Measurements from ENCODE around the gene C3orf52. TPM values are rescaled to one million over a fixed set of nuclear protein-coding genes. Genes with fewer than 3 reads are reported as not detected.
A peak's percentile ranks its signal among the peaks of the same experiment; 100 is the strongest.

Gene C3orf52
- total and polyA plus RNA-seq, 10 of the 15 experiments (the other 5 are each of a cell fraction or from before 2014, with no cell fraction given): 0.15 to 1.9 (median 0.73) TPM

DNA sequence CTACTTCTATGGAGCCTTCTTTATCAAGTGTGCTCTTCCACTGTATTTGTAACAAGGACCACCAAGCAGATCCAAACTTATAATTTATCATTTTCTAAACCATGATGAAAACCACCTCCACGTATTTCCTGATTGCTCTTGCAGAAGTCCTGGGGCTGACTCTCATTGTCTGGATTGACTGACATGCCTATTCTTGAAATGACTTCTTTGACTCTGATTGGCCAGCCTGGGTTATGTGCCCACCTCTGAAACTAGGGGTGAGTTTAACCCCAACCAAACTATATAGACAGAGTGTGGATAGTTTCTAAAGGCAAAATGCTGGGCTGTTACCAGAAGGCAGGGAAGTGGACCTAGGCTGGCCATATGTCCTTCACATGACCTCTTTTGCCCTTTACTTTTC is 38.9 kb upstream of the C3orf52 start:
- H3K4me1 ChIP-seq (ENCODE audit: control insufficient read depth, insufficient read depth, low read length): no peaks in the 10 kb centered on the region
- no peak overlapping the region for H3K27ac ChIP-seq (ENCODE audit: control insufficient read depth, insufficient read depth)
- H3K9ac ChIP-seq (ENCODE audit: control insufficient read depth, insufficient read depth, low read length): no peak overlapping the region
- H3K27me3 ChIP-seq (replicated peaks in 1 of 2; ENCODE audit: control insufficient read depth in 2 of 2, insufficient read depth in 2 of 2, low read length in 1 of 2): peaks cover 0 to 6% of the 10 kb centered on the region in 2 experiments; a peak in 1 of 4 replicates
- H3K9me3 ChIP-seq (replicated peaks; ENCODE audit: control insufficient read depth, insufficient read depth, low read length): no peaks in the 10 kb centered on the region
- RAD21 ChIA-PET (ENCODE audit: unreplicated experiment): no interaction called here
- SMC1A ChIA-PET (ENCODE audit: uncharacterized antibody, unreplicated experiment): no interaction called here
- ATAC-seq (peak; percentile 39; the same call in 2 of the 3 replicates), DNase-seq (ENCODE audit: low read depth, low spot score) (no peak), FAIRE-seq (no peak)
- no peaks in the 10 kb centered on the region for H3K79me2 ChIP-seq (ENCODE audit: control insufficient read depth, insufficient read depth, low read length)
- no peak overlapping the region for H2AFZ ChIP-seq (ENCODE audit: control insufficient read depth, low read depth, low read length)
- POLR2A ChIA-PET: no interaction called here
- CTCF ChIA-PET: no interaction called here
- intact Hi-C loops (cut with micrococcal nuclease; ENCODE audit: unreplicated experiment) (loop anchor here (10.0 kb wide), 1 partner anchor 332 kb away; no protein-coding TSS in a partner anchor), in situ Hi-C loops (cut with MboI) (no loop called here)
- 4% methylated on average over 1 of the region's 1 CpG for WGBS (ENCODE audit: insufficient coverage, insufficient replicate concordance, low lambda C conversion rate, missing lambda C conversion rate)
- H3K4me2 ChIP-seq (ENCODE audit: control insufficient read depth, insufficient read depth): no peak overlapping the region
- no peak overlapping the region for H3K4me3 ChIP-seq
- no peaks in the 10 kb centered on the region for H3K36me3 ChIP-seq (ENCODE audit: control insufficient read depth in 2 of 2, insufficient read depth in 2 of 2, low read length in 1 of 2)
- no TSS peak for BruUV-seq (replicated peaks)
- no peaks in the 10 kb centered on the region for H4K20me1 ChIP-seq (ENCODE audit: control insufficient read depth, insufficient read depth)
- TF ChIP-seq POLR2AphosphoS2 (IDR thresholded peaks at IDR 0.05; ENCODE audit: low read depth, low read length) (no peak), PKNOX1 (IDR thresholded peaks at IDR 0.05) (peak; percentile 65; the same call in 1 of the 2 replicates), IRF4 (IDR thresholded peaks at IDR 0.05; ENCODE audit: low read depth, low read length) (0 out of 2 replicates have a peak, but pooled peaks have one; percentile 43)

DNA sequence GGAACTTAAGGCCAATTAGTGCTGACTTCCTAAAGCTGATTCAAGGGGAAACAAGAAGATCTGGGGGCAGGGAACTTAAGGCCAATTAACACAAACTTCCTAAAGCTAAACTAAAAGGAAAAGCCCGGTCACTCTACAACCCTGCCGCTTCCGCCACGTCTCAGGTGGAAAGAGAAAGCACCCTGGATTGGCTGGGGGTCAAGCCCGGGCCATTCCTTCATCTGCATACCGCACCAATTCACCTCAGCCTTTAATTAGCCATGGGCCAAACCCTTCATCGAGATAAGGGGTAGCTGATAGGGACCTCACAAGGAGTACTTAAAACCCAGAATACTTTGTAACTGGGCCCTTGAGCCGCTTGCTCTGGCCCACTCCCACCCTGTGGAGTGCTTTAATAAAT is 37.3 kb upstream of the C3orf52 start:
- intact Hi-C loops (cut with micrococcal nuclease; ENCODE audit: unreplicated experiment) (loop anchor here (10.0 kb wide), 1 partner anchor 334 kb away; no protein-coding TSS in a partner anchor), in situ Hi-C loops (cut with MboI) (no loop called here)
- ATAC-seq (no peak), DNase-seq (ENCODE audit: low read depth, low spot score) (no peak), FAIRE-seq (no peak)
- H3K79me2 ChIP-seq (ENCODE audit: control insufficient read depth, insufficient read depth, low read length): no peaks in the 10 kb centered on the region
- H3K4me3 ChIP-seq: no peak overlapping the region
- no peak overlapping the region for H3K9ac ChIP-seq (ENCODE audit: control insufficient read depth, insufficient read depth, low read length)
- BruUV-seq (replicated peaks): no TSS peak
- H4K20me1 ChIP-seq (ENCODE audit: control insufficient read depth, insufficient read depth): no peaks in the 10 kb centered on the region
- H3K36me3 ChIP-seq (ENCODE audit: control insufficient read depth in 2 of 2, insufficient read depth in 2 of 2, low read length in 1 of 2): no peaks in the 10 kb centered on the region
- no peaks in the 10 kb centered on the region for H3K4me1 ChIP-seq (ENCODE audit: control insufficient read depth, insufficient read depth, low read length)
- peaks cover 0 to 5% of the 10 kb centered on the region in 2 experiments; a peak in 1 of 4 replicates for H3K27me3 ChIP-seq (replicated peaks in 1 of 2; ENCODE audit: control insufficient read depth in 2 of 2, insufficient read depth in 2 of 2, low read length in 1 of 2)
- ChIA-PET POLR2A (no interaction called here), CTCF (interaction anchor here (0.8 to 2.0 kb wide), 3 partner anchors 10 to 59 kb away, joined by 3 to 4 read pairs (median 3); no protein-coding TSS in a partner anchor), RAD21 (ENCODE audit: unreplicated experiment) (no interaction called here), SMC1A (ENCODE audit: uncharacterized antibody, unreplicated experiment) (interaction anchor here (1.1 kb wide), 1 partner anchor 10 kb away, joined by 3 read pairs; no protein-coding TSS in a partner anchor)
- no peak overlapping the region for H3K27ac ChIP-seq (ENCODE audit: control insufficient read depth, insufficient read depth)
- WGBS (ENCODE audit: insufficient coverage, insufficient replicate concordance, low lambda C conversion rate, missing lambda C conversion rate): 57% methylated on average over 8 of the region's 8 CpGs
- H3K9me3 ChIP-seq (replicated peaks; ENCODE audit: control insufficient read depth, insufficient read depth, low read length): no peaks in the 10 kb centered on the region
- no peak overlapping the region for H2AFZ ChIP-seq (ENCODE audit: control insufficient read depth, low read depth, low read length)
- H3K4me2 ChIP-seq (ENCODE audit: control insufficient read depth, insufficient read depth): no peak overlapping the region
- TF ChIP-seq MXI1 (IDR thresholded peaks at IDR 0.05; ENCODE audit: low read depth, low read length): no peak
- TF ChIP-seq EZH2 (IDR thresholded peaks at IDR 0.05; ENCODE audit: borderline replicate concordance, control insufficient read depth, low read depth, low read length): no peak
- TF ChIP-seq TCF3 (IDR thresholded peaks at IDR 0.05; ENCODE audit: borderline replicate concordance, insufficient read depth, low read depth, low read length): no peak
- TF ChIP-seq, protein P1, sequence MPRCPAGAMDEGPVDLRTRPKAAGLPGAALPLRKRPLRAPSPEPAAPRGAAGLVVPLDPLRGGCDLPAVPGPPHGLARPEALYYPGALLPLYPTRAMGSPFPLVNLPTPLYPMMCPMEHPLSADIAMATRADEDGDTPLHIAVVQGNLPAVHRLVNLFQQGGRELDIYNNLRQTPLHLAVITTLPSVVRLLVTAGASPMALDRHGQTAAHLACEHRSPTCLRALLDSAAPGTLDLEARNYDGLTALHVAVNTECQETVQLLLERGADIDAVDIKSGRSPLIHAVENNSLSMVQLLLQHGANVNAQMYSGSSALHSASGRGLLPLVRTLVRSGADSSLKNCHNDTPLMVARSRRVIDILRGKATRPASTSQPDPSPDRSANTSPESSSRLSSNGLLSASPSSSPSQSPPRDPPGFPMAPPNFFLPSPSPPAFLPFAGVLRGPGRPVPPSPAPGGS (IDR thresholded peaks at IDR 0.05; ENCODE audit: borderline replicate concordance, insufficient read depth, low read depth, low read length, poor library complexity, severe bottlenecking): no peak
- no peak for TF ChIP-seq ZZZ3 (IDR thresholded peaks at IDR 0.05; ENCODE audit: control insufficient read depth, insufficient read length, low read depth)
- TF ChIP-seq, protein P2, sequence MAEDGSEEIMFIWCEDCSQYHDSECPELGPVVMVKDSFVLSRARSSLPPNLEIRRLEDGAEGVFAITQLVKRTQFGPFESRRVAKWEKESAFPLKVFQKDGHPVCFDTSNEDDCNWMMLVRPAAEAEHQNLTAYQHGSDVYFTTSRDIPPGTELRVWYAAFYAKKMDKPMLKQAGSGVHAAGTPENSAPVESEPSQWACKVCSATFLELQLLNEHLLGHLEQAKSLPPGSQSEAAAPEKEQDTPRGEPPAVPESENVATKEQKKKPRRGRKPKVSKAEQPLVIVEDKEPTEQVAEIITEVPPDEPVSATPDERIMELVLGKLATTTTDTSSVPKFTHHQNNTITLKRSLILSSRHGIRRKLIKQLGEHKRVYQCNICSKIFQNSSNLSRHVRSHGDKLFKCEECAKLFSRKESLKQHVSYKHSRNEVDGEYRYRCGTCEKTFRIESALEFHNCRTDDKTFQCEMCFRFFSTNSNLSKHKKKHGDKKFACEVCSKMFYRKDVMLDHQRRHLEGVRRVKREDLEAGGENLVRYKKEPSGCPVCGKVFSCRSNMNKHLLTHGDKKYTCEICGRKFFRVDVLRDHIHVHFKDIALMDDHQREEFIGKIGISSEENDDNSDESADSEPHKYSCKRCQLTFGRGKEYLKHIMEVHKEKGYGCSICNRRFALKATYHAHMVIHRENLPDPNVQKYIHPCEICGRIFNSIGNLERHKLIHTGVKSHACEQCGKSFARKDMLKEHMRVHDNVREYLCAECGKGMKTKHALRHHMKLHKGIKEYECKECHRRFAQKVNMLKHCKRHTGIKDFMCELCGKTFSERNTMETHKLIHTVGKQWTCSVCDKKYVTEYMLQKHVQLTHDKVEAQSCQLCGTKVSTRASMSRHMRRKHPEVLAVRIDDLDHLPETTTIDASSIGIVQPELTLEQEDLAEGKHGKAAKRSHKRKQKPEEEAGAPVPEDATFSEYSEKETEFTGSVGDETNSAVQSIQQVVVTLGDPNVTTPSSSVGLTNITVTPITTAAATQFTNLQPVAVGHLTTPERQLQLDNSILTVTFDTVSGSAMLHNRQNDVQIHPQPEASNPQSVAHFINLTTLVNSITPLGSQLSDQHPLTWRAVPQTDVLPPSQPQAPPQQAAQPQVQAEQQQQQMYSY (CRISPR knock-in tag; IDR thresholded peaks at IDR 0.05): no peak
- TF ChIP-seq FOXK2 (IDR thresholded peaks at IDR 0.05): no peak
- no peak for TF ChIP-seq KLF5 (IDR thresholded peaks at IDR 0.05; ENCODE audit: partially characterized antibody)
